GM21717 (cell line): ENCODE data around the gene SHROOM2.
"Not testable (repeated sequence)": the region's sequence is repeated elsewhere in the genome, so short reads cannot be mapped to it uniquely, and the experiment has no call there.

Experiments used
- ATAC-seq: cut with Tn5 transposase; IDR thresholded peaks from one replicate; pipeline ENCODE4 v1.9.1; 2021; ENCODE audit warnings: mild to moderate bottlenecking, moderate library complexity; ENCODE audit not compliant: unreplicated experiment

The SHROOM2 gene

DNA sequence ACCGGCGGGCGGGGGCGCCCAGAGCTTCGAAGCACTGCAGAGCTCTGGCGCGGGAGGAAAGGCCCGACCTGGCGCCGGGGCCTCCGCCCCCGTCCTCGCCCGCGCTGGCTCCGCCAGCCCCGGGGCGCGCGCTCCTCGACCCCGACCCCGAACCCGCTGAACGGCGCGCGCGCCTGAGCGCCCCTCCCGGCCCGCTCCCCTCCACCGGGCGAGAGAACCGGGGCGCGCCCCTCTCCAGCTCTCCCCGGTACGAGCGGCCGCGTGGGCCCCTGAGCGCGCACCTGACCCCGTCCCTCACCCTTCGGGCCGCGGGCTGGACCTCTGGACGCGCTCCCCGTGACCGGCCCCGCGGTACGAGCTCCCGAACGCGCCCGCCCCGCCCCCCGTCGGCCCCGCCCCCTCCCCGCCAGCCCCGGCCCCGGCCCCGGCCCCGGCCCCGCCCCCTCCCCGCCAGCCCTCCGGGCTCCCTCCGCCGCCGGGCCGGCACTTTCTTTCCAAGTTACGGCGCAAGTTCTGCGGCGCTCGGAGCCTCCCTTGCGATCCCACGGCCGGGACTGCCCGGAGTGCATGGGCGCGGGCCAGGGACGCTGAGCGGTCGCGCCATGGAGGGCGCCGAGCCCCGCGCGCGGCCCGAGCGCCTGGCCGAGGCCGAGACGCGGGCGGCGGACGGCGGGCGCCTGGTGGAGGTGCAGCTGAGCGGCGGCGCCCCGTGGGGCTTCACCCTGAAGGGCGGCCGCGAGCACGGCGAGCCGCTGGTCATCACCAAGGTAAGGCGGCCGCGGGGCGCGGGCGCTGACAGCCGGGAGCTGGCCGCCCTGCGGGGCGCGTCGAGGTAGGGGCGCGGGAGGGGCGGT lies at the start of gene SHROOM2:
TSS of gene SHROOM2 (plus strand) at position 486 of the 854 bp plus-strand sequence. CDS start at position 603, 117 bp downstream.
- no peak for ATAC-seq

- ATAC-seq = no peak
Measured at GRCh38 chrX:9737363-9737762, 48.9 kb upstream of the SHROOM2 start.

DNA sequence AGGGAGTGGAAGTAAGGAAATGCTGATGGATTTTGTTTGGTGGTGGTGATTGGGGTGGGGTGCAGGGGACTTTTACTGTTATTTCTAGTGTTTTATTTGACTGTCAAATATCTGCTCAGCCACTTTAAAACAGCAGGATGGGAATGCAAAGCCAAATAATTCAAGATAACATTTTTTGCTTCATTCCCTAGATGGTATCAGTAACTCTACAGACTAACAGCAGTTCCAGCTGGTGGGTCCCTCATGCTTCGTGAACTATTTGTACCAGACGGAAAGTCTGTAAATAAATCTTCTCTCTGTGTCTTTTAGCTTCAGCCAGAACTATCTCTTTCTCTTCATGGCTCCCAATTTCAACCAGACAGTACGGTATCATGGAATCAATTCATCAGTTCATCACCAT lies 48.1 kb upstream of the SHROOM2 start:
- ATAC-seq = no peak

GRCh38 chrX:9739130-9739529 lies 47.1 kb upstream of the SHROOM2 start:
- ATAC-seq = no peak

DNA sequence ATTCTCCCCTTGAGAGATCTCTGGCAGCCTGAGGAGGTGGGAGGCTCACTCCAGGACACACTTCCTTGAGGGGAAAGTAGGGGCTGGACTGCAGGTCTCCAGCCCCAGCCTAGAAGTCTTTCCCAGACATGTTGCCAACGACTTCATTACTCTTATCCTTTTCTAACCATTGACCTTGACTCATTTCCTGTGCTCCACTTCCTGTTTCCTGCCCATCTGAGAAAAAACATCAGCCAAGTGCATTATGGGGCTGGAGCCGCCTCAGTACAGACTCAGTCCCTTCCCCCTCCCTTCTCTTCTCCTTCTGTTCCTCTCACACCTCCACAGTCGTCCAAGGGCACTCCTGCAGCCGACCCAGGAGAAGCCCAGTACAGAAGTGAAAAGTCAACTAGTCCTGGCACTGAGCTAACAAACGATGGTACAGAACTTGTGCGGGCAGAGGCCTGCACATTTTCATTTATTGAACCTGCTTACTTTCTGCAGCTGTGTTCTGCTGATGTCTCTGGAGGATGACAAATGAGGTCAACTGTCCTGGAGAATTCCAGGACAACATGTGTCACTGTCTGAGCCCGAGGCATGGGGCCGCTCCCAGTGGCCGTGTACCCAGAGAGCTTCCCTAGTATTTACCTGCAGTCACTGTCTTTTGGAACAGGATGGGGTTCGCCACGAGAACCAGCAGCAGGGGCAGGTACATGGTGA lies 40.7 kb upstream of the SHROOM2 start:
- no peak for ATAC-seq

DNA sequence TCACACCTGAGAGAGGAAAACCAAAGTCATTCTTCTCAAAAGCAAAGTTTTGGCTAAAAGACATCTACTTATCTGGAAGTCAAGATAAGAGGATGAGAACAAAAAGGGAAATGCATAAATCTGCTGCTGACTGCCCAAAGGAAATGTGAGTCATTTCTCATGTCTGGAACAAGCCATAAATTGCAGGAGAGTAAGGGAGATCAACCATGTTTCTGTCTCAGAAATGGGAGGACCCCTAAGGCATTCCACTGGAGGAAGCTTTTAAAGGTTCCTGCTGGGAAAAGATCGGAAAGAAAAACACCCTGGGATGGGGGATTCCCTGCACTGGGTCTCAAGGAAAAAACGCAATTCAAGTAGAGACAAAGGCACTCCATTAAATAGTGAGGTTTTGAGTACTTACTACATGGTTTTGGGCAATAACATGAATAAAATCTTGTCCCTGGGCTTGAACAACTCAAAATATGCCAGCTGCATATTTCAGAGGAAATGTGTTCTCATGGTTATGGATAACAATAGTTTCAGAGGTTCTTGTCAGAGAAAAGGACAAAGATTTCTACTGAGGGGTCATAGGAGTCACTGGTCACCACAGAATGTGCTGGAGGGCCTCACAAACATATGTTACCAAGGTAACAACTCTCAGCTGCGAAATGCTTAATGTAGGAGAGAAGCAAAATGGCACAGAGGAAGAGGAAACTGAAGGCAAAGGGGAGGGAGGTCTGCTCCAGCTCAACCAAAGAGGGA lies 39.9 kb upstream of the SHROOM2 start:
- ATAC-seq = no peak

DNA sequence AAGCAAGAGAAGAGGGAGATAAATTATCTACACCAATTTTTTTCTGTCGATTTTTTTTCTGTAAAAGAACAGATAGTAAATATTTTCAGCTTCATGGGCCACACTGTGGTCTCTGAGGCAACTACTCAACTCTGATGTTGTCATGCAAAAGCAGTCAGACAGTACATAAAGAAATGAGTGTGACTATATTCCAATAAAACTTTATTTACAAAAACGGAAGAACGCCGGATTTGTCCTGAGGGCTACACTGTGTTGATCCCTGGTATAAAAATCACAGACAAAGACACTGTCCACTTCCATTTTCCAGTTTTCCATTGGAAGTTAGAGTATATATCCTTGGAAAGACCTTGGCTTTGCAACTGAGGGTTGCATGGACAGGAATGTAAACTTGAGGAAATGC lies 38.6 kb upstream of the SHROOM2 start:
- ATAC-seq = no peak

GRCh38 chrX:9749146-9749692 lies 37.0 kb upstream of the SHROOM2 start:
- ATAC-seq = no peak

- no peak for ATAC-seq
Measured at GRCh38 chrX:9757366-9757765, 28.9 kb upstream of the SHROOM2 start.

- no peak for ATAC-seq
Measured at GRCh38 chrX:9758021-9758638, 28.1 kb upstream of the SHROOM2 start.

- ATAC-seq = no peak
Measured at GRCh38 chrX:9759337-9759736, 26.9 kb upstream of the SHROOM2 start.

DNA sequence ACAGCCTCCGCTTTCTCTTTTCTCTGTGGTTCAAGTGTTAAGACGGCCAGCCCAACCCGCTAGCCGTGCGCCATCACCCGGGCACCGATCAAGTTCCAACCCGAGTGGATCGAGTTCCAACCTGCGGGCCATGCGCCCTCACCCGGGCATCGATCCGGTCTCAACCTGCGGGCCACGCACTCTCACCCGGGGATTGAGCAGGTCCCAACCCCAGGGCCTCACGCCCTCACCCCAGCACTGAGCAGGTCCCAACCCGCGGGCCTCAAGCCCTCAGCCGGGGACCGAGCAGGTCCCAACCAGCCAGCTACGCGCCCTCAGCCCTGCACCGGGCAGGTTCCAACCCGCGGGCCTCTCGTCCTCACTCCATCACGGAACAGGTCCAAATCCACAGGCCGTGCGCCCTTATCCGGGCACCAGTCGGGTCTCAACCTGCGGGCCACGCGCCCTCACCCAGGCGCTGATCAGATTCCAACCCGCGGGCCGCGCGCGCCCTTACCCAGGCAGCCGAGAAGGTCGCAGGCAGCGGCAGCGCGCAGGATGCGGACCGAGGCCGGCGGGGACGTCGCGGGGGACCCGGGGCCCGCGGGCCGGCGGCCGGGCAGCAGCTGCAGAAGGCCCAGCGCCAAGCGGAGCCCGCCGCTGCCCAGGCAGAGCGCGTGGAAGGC lies 21.0 kb upstream of the SHROOM2 start:
- no peak for ATAC-seq

- no peak for ATAC-seq
Measured at GRCh38 chrX:9765737-9766097, 20.5 kb upstream of the SHROOM2 start, which contains the start of gene GPR143. Gene GPR143, minus strand, starts transcription at chrX:9765847. Its CDS starts 30 bp downstream, at chrX:9765817.

- no peak for ATAC-seq
Measured at GRCh38 chrX:9767375-9767774, 18.9 kb upstream of the SHROOM2 start.

DNA sequence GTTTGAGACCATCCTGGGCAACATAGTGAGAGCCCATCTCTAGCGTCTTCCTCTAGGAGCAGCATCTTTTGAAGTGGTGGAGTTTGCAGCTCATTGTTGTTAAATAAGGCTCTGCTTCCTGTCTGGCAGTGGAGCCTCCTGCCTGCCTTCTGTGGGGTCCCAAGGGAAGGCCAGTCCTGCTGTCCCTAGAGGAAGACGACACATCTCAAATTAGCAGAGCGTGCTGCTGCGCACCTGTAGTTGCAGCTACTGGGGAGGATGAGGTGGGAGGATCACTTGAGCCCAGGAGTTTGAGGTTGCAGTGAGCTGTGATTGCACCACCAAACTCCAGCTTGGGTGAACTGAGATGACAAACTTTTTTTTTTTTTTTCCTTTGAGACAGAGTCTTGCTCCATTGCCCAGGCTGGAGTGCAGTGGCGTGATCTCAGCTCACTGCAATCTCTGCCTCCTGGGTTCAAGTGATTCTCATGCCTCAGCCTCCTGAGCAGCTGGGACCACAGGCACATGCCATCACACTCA lies 17.8 kb upstream of the SHROOM2 start:
- not testable (repeated sequence) for ATAC-seq

- no peak for ATAC-seq
Measured at GRCh38 chrX:9770319-9770718, 15.9 kb upstream of the SHROOM2 start.

- no peak for ATAC-seq
Measured at GRCh38 chrX:9772943-9773342, 13.3 kb upstream of the SHROOM2 start.

GRCh38 chrX:9775930-9776329 lies 10.3 kb upstream of the SHROOM2 start:
- no peak for ATAC-seq

DNA sequence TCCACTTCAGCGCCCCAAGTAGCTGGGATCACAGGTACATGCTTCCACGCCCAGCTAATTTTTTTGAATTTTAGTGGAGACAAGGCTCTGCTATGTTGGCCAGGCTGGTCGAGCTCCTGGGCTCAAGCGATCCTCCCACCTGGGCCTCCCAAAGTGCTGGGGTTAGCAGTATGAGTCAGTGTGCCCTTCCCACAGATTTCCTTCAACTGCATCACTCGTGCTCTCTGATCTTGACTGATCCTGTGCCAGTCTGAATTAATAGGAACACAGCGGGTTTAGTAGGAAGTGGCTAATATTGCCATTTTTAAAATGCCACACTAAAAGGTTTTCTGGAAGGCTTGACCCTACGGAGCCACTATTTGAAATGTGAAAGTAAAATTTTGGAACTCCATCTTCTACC lies 4.3 kb upstream of the SHROOM2 start:
- no peak for ATAC-seq

DNA sequence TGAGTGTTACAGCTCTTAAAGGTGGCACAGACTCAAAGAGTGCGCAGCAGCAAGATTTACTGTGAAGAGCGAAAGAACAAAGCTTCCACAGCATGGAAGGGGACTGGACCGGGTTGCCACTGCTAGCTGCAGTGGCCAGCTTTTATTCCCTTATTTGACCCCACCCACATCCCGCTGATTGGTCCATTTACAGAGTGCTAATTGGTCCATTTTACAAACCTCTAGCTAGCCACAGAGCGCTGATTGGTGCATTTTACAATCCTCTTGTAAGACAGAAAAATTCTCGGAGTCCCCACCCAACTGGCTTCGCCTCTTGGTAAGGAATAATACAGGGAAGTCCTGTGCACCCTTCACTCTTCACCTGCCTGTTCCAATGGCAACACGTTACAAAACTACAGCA lies 1.9 kb upstream of the SHROOM2 start:
- no peak for ATAC-seq
